Measurements from ENCODE around the gene WDR45B.

WDR45B gene

DNA sequence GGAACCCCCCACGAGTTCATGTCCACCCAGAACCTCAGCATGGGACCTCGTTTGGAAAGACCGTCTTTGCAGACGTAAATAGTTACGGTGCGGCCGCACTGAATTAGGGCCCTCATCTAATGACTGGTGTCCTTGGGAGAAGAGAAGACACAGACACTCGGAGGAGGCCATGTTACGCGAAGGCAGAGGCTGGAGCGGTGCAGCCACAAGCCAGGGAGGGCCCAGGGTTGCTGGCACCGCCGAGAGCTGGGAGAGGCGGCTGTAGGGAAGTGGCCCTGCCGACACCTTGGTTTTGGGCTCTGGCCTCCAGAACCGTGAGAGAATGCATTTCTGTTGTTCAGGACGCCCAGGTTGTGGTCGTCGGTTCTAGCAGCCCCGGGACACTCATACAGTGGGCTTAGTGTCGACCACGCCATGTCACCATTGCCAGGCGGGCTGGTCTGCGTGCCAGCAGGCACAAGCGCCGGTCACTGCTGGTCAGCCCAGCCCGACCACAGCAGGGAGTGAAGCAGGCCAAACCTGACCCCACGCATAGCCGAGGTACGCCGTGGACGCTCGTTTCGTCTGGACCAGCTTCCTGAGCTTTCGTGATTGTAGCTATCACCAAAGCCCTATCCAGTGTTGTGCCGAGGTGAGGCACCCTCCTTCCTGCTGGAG is 10.7 kb upstream of the WDR45B start:
- no peak for ATAC-seq
- no peak for TF ChIP-seq ZFP30 (CRISPR knock-in tag; IDR thresholded peaks at IDR 0.05)
- TF ChIP-seq ZNF70 (CRISPR knock-in tag; IDR thresholded peaks at IDR 0.05) = no peak
- no peak for TF ChIP-seq BACH2 (CRISPR knock-in tag; IDR thresholded peaks at IDR 0.05; ENCODE audit: borderline replicate concordance)
- no peak for TF ChIP-seq TOX (CRISPR knock-in tag; IDR thresholded peaks at IDR 0.05; ENCODE audit: borderline replicate concordance)

DNA sequence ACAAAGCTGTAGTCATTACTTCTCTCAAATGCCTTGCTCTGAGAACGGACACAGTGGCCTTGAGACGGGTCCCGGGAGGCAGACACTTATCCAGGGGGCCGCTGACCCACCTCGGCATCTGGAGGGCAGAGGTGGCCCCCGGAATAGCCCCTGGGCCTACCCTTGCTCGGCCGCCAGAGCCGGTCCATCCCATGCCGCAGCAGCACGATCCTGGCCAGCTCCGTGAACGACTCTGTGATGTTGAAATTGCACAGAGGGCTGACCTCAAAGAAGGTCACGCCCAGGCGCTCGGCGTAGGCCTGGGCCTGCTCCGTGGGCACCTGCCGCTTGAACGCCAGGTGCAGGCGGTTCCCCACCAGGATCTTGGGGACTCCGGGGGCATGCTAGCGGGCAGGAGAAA is 10.1 kb upstream of the WDR45B start:
- no peak for ATAC-seq
- TF ChIP-seq ESRRG (CRISPR knock-in tag; IDR thresholded peaks at IDR 0.05) (no peak), RARB (CRISPR knock-in tag; IDR thresholded peaks at IDR 0.05) (no peak), SNAI2 (CRISPR knock-in tag; IDR thresholded peaks at IDR 0.05) (no peak), GLIS3 (CRISPR knock-in tag; IDR thresholded peaks at IDR 0.05) (no peak)

DNA sequence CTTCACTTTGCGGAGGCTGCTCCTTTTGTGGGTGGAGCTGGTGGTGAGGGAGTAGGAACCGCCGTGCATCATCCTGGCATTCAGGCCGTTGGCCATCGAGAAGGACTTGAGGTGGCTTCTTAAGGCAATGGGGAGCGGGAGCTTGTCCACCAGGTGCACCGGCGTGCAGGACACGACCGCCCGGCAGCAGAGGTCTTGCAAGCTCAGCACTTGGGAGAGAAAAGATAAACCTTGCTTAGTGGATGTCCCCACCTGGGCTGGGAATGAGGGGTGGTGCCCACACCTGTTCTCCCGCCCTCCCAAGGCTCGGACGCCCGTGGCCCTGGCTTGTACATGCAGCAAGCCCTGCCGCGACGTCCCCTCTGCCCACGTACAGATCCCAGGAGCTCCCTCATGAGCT is 9.7 kb upstream of the WDR45B start:
- no peak for ATAC-seq
- TF ChIP-seq ZNF8 (CRISPR knock-in tag; IDR thresholded peaks at IDR 0.05) (no peak), SNAI2 (CRISPR knock-in tag; IDR thresholded peaks at IDR 0.05) (no peak), ESRRG (CRISPR knock-in tag; IDR thresholded peaks at IDR 0.05) (no peak), BACH2 (CRISPR knock-in tag; IDR thresholded peaks at IDR 0.05; ENCODE audit: borderline replicate concordance) (no peak), ZNF565 (CRISPR knock-in tag; conservative IDR thresholded peaks at IDR 0.05; ENCODE audit: low read depth) (no peak), TCF4 (CRISPR knock-in tag; IDR thresholded peaks at IDR 0.05; ENCODE audit: borderline replicate concordance) (no peak), ZNF70 (CRISPR knock-in tag; IDR thresholded peaks at IDR 0.05) (no peak), CSDC2 (CRISPR knock-in tag; IDR thresholded peaks at IDR 0.05) (no peak), TOX (CRISPR knock-in tag; IDR thresholded peaks at IDR 0.05; ENCODE audit: borderline replicate concordance) (no peak), PPARA (CRISPR knock-in tag; IDR thresholded peaks at IDR 0.05; ENCODE audit: borderline replicate concordance) (no peak), OSR1 (CRISPR knock-in tag; IDR thresholded peaks at IDR 0.05) (no peak), ZFP30 (CRISPR knock-in tag; IDR thresholded peaks at IDR 0.05) (no peak), ZC3H10 (CRISPR knock-in tag; IDR thresholded peaks at IDR 0.05) (no peak)
- TF ChIP-seq, protein P1, sequence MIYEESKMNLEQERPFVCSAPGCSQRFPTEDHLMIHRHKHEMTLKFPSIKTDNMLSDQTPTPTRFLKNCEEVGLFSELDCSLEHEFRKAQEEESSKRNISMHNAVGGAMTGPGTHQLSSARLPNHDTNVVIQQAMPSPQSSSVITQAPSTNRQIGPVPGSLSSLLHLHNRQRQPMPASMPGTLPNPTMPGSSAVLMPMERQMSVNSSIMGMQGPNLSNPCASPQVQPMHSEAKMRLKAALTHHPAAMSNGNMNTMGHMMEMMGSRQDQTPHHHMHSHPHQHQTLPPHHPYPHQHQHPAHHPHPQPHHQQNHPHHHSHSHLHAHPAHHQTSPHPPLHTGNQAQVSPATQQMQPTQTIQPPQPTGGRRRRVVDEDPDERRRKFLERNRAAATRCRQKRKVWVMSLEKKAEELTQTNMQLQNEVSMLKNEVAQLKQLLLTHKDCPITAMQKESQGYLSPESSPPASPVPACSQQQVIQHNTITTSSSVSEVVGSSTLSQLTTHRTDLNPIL (CRISPR knock-in tag; IDR thresholded peaks at IDR 0.05; ENCODE audit: low read depth) = no peak
- TF ChIP-seq, protein P2, sequence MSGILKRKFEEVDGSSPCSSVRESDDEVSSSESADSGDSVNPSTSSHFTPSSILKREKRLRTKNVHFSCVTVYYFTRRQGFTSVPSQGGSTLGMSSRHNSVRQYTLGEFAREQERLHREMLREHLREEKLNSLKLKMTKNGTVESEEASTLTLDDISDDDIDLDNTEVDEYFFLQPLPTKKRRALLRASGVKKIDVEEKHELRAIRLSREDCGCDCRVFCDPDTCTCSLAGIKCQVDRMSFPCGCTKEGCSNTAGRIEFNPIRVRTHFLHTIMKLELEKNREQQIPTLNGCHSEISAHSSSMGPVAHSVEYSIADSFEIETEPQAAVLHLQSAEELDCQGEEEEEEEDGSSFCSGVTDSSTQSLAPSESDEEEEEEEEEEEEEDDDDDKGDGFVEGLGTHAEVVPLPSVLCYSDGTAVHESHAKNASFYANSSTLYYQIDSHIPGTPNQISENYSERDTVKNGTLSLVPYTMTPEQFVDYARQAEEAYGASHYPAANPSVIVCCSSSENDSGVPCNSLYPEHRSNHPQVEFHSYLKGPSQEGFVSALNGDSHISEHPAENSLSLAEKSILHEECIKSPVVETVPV (CRISPR knock-in tag; IDR thresholded peaks at IDR 0.05) = no peak
- TF ChIP-seq, protein P3, sequence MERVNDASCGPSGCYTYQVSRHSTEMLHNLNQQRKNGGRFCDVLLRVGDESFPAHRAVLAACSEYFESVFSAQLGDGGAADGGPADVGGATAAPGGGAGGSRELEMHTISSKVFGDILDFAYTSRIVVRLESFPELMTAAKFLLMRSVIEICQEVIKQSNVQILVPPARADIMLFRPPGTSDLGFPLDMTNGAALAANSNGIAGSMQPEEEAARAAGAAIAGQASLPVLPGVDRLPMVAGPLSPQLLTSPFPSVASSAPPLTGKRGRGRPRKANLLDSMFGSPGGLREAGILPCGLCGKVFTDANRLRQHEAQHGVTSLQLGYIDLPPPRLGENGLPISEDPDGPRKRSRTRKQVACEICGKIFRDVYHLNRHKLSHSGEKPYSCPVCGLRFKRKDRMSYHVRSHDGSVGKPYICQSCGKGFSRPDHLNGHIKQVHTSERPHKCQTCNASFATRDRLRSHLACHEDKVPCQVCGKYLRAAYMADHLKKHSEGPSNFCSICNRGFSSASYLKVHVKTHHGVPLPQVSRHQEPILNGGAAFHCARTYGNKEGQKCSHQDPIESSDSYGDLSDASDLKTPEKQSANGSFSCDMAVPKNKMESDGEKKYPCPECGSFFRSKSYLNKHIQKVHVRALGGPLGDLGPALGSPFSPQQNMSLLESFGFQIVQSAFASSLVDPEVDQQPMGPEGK (CRISPR knock-in tag; IDR thresholded peaks at IDR 0.05; ENCODE audit: borderline replicate concordance) = no peak
- TF ChIP-seq, protein P4, sequence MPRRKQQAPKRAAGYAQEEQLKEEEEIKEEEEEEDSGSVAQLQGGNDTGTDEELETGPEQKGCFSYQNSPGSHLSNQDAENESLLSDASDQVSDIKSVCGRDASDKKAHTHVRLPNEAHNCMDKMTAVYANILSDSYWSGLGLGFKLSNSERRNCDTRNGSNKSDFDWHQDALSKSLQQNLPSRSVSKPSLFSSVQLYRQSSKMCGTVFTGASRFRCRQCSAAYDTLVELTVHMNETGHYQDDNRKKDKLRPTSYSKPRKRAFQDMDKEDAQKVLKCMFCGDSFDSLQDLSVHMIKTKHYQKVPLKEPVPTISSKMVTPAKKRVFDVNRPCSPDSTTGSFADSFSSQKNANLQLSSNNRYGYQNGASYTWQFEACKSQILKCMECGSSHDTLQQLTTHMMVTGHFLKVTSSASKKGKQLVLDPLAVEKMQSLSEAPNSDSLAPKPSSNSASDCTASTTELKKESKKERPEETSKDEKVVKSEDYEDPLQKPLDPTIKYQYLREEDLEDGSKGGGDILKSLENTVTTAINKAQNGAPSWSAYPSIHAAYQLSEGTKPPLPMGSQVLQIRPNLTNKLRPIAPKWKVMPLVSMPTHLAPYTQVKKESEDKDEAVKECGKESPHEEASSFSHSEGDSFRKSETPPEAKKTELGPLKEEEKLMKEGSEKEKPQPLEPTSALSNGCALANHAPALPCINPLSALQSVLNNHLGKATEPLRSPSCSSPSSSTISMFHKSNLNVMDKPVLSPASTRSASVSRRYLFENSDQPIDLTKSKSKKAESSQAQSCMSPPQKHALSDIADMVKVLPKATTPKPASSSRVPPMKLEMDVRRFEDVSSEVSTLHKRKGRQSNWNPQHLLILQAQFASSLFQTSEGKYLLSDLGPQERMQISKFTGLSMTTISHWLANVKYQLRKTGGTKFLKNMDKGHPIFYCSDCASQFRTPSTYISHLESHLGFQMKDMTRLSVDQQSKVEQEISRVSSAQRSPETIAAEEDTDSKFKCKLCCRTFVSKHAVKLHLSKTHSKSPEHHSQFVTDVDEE (CRISPR knock-in tag; IDR thresholded peaks at IDR 0.05) = no peak

DNA sequence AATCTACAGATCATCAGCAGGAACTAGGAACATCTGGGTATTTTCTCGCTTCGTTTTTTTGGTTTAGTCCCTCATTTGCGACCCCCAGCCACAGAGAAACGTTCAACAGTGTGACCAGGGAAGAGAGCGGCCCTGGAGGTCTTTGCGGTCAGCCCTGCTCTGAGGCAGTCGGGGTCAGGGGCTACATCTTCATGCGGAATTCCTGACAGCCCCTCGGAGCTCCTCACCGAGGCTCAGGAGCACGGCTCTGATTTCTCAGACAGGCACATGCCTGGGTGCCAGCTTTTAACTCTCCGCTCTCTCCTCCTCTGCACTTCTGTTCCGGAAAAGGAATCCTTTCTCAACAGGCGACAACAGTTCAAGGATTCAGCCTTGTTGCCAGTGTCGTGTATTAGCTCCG is 8.0 kb upstream of the WDR45B start:
- no peak for ATAC-seq
- no peak for TF ChIP-seq ESRRG (CRISPR knock-in tag; IDR thresholded peaks at IDR 0.05)
- TF ChIP-seq BACH2 (CRISPR knock-in tag; IDR thresholded peaks at IDR 0.05; ENCODE audit: borderline replicate concordance) = no peak
- no peak for TF ChIP-seq ZNF565 (CRISPR knock-in tag; conservative IDR thresholded peaks at IDR 0.05; ENCODE audit: low read depth)
- no peak for TF ChIP-seq PPARA (CRISPR knock-in tag; IDR thresholded peaks at IDR 0.05; ENCODE audit: borderline replicate concordance)
- no peak for TF ChIP-seq ISL1 (CRISPR knock-in tag; IDR thresholded peaks at IDR 0.05)
- TF ChIP-seq ZFP30 (CRISPR knock-in tag; IDR thresholded peaks at IDR 0.05) = no peak
- TF ChIP-seq ZNF8 (CRISPR knock-in tag; IDR thresholded peaks at IDR 0.05) = no peak
- no peak for TF ChIP-seq OSR1 (CRISPR knock-in tag; IDR thresholded peaks at IDR 0.05)
- TF ChIP-seq, protein P4 (CRISPR knock-in tag; IDR thresholded peaks at IDR 0.05) = no peak
- TF ChIP-seq SNAI2 (CRISPR knock-in tag; IDR thresholded peaks at IDR 0.05) = no peak
- no peak for TF ChIP-seq ARNTL (CRISPR knock-in tag; IDR thresholded peaks at IDR 0.05; ENCODE audit: borderline replicate concordance, low read depth)
- TF ChIP-seq GLIS3 (CRISPR knock-in tag; IDR thresholded peaks at IDR 0.05) = no peak
- no peak for TF ChIP-seq CSDC2 (CRISPR knock-in tag; IDR thresholded peaks at IDR 0.05)
- no peak for TF ChIP-seq TOX (CRISPR knock-in tag; IDR thresholded peaks at IDR 0.05; ENCODE audit: borderline replicate concordance)
